ENCODE measurements around the gene PLAGL1. TPM values are rescaled to one million over a fixed set of nuclear protein-coding genes. Genes with fewer than 3 reads are reported as not detected.
A peak's percentile ranks its signal among the peaks of the same experiment; 100 is the strongest.

Gene PLAGL1
- total and polyA plus RNA-seq, 2 of the 13 experiments (the other 11 are each of a cell fraction or from before 2014, with no cell fraction given), result 0.60 to 2.3 TPM

DNA sequence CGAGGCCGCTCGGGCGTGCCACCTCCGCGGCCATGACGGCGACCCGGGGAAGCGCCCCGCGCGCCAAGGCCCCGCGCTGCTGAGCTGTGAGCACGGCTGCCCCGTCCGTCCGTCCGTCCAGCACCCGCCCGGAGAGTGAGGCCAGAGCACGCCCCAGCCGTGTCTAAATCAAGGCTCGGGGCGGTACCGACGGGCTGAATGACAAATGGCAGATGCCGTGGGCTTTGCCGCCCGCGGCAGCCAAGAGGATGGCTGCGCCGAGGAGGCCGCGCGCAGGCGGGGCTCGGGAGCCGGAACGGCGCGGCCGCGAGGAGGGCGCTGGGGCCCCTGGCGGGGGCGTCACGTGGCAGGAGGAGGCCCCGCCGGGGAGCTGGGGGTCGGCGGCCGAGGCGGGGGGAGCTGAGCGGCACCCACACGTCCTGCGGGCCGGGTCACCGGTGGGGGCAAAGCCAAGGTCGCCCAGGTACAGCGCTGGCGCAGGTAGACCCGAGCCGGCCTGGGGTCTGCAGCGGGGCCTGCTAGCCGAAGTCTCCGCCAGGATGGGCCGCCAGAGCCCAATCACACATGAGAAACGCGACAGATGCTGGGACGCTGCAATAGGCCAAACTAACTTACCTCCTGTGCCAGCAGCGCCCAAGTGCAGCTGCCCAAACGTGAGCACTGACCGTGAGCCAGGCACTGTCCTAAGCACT lies at the start of gene PLAGL1 (continued):
- TF ChIP-seq, protein P1, sequence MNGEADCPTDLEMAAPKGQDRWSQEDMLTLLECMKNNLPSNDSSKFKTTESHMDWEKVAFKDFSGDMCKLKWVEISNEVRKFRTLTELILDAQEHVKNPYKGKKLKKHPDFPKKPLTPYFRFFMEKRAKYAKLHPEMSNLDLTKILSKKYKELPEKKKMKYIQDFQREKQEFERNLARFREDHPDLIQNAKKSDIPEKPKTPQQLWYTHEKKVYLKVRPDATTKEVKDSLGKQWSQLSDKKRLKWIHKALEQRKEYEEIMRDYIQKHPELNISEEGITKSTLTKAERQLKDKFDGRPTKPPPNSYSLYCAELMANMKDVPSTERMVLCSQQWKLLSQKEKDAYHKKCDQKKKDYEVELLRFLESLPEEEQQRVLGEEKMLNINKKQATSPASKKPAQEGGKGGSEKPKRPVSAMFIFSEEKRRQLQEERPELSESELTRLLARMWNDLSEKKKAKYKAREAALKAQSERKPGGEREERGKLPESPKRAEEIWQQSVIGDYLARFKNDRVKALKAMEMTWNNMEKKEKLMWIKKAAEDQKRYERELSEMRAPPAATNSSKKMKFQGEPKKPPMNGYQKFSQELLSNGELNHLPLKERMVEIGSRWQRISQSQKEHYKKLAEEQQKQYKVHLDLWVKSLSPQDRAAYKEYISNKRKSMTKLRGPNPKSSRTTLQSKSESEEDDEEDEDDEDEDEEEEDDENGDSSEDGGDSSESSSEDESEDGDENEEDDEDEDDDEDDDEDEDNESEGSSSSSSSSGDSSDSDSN (CRISPR knock-in tag; IDR thresholded peaks at IDR 0.05), result peak; percentile 68; the same call in 1 of the 2 replicates
- peak; percentile 55; the same call in 1 of the 2 replicates for TF ChIP-seq MTERF4 (CRISPR knock-in tag; IDR thresholded peaks at IDR 0.05)
- TF ChIP-seq, protein P2, sequence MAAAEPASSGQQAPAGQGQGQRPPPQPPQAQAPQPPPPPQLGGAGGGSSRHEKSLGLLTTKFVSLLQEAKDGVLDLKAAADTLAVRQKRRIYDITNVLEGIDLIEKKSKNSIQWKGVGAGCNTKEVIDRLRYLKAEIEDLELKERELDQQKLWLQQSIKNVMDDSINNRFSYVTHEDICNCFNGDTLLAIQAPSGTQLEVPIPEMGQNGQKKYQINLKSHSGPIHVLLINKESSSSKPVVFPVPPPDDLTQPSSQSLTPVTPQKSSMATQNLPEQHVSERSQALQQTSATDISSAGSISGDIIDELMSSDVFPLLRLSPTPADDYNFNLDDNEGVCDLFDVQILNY (CRISPR knock-in tag; conservative IDR thresholded peaks at IDR 0.05), result no peak
- no peak for TF ChIP-seq MEIS1 (CRISPR knock-in tag; IDR thresholded peaks at IDR 0.05; ENCODE audit: borderline replicate concordance)
- TF ChIP-seq ZBTB37 (CRISPR knock-in tag; IDR thresholded peaks at IDR 0.05), result no peak
- peak; percentile 72; the same call in 1 of the 2 replicates for TF ChIP-seq KDM5B (CRISPR knock-in tag; IDR thresholded peaks at IDR 0.05; ENCODE audit: borderline replicate concordance)
- no peak for TF ChIP-seq ZBTB2 (CRISPR knock-in tag; IDR thresholded peaks at IDR 0.05; ENCODE audit: low read depth)
- no peak for TF ChIP-seq IKZF4 (CRISPR knock-in tag; IDR thresholded peaks at IDR 0.05; ENCODE audit: borderline replicate concordance, low read depth, not compliant biosample characterization)
- TF ChIP-seq RXRA (CRISPR knock-in tag; IDR thresholded peaks at IDR 0.05), result 0 out of 2 replicates have a peak, but pooled peaks have one; percentile 21
- TF ChIP-seq ZNF891 (CRISPR knock-in tag; IDR thresholded peaks at IDR 0.05), result 0 out of 2 replicates have a peak, but pooled peaks have one; percentile 43
- no peak for TF ChIP-seq ZNF766 (CRISPR knock-in tag; IDR thresholded peaks at IDR 0.05; ENCODE audit: borderline replicate concordance)
- TF ChIP-seq FLYWCH1 (CRISPR knock-in tag; IDR thresholded peaks at IDR 0.05), result 0 out of 2 replicates have a peak, but pooled peaks have one; percentile 27
- TF ChIP-seq EED (CRISPR knock-in tag; IDR thresholded peaks at IDR 0.05), result 0 out of 2 replicates have a peak, but pooled peaks have one; percentile 75
- TF ChIP-seq ZNF800 (CRISPR knock-in tag; IDR thresholded peaks at IDR 0.05), result peak; percentile 68; the same call in 1 of the 2 replicates
- no peak for TF ChIP-seq ARHGAP35 (CRISPR knock-in tag; IDR thresholded peaks at IDR 0.05; ENCODE audit: borderline replicate concordance)
- TF ChIP-seq NFE2L2 (IDR thresholded peaks at IDR 0.05; ENCODE audit: low read length), result no peak
- TF ChIP-seq SRF (IDR thresholded peaks at IDR 0.05; ENCODE audit: low read depth, low read length), result no peak
